HCT116 (cell line): Measurements from ENCODE around the gene IL15. TPM values are rescaled to one million over a fixed set of nuclear protein-coding genes. Genes with fewer than 3 reads are reported as not detected.

ENCODE experiments used
- ATAC-seq: fragments of 200-7000 bp; cut with Tn5 transposase; 2 replicates; pipeline ENCODE4 v1.9.1; 2020; ENCODE audit warnings: mild to moderate bottlenecking, moderate library complexity
- BruUV-seq: library from RNA; stranded (reverse); fragments of 400-500 nt; replicated peaks from 2 replicates; lab custom pipeline; 2021; lab: Mats Ljungman, UMichigan
- CTCF ChIA-PET: fragments of 300-600 bp; sonication (Branson Sonifier 250); formaldehyde crosslinking; loops from one replicate; lab custom pipeline; 2021; ENCODE audit warnings: antibody characterized with exemption; lab: Charles Lee
- POLR2A ChIA-PET: fragments of 300-600, 350-600 bp; sonication (Branson Sonifier 250); formaldehyde crosslinking; loops from one replicate; lab custom pipeline; 2021; ENCODE audit warnings: antibody characterized with exemption; lab: Charles Lee
- RAD21 ChIA-PET, 2 experiments: fragments of 300-600 bp; sonication (Branson Sonifier 250); formaldehyde crosslinking; loops; one replicate each; lab custom pipeline; 2023; ENCODE audit warnings: low total read pairs in 2 of 2; ENCODE audit not compliant: uncharacterized antibody in 2 of 2, unreplicated experiment in 2 of 2, low non-redundant PET in 1 of 2; lab: Charles Lee
- DNase-seq: peaks from one replicate; pipeline ENCODE4 v3.0.0-alpha.2; 2010; ENCODE audit warnings: low read depth, low spot score
- H2AFZ ChIP-seq: fragments of 200-600 bp; shearing (Covaris generic), sonication (generic); 2 replicates; pipeline ENCODE4 v1.6.1; 2017; ENCODE audit warnings: low read depth, mixed run types, mixed read lengths, antibody characterized with exemption, low read length; ENCODE audit not compliant: poor library complexity, severe bottlenecking
- H3K27ac ChIP-seq: 2 replicates; pipeline ENCODE4 v1.5.1; 2012; ENCODE audit warnings: low read depth, low read length
- H3K27me3 ChIP-seq: fragments of 200-600 bp; sonication (generic); 2 replicates; pipeline ENCODE4 v1.6.1; 2016; ENCODE audit warnings: mixed run types, low read length, mixed read lengths; ENCODE audit not compliant: insufficient read depth
- H3K36me3 ChIP-seq, 2 experiments: fragments of 200-500 bp in 1 of 2; fragments of 200-600 bp in 1 of 2; sonication (Bioruptor generic) in 1 of 2; sonication (generic) in 1 of 2; 2 replicates each; pipeline versions ENCODE4 v1.5.1 to v1.6.1; 2014 to 2016; ENCODE audit warnings: low read length in 2 of 2, inconsistent platforms in 1 of 2, mixed read lengths in 1 of 2, mixed run types in 1 of 2; ENCODE audit not compliant: insufficient read depth in 2 of 2, control insufficient read depth in 1 of 2
- H3K4me1 ChIP-seq, 2 experiments: fragments of 200-600 bp in 1 of 2; sonication (generic) in 1 of 2; 2 replicates each; pipeline versions ENCODE4 v1.5.1 to v1.6.1; 2012 to 2017; ENCODE audit warnings: low read length in 2 of 2, inconsistent platforms in 1 of 2, mild to moderate bottlenecking in 1 of 2, mixed read lengths in 1 of 2, mixed run types in 1 of 2, moderate library complexity in 1 of 2; ENCODE audit not compliant: insufficient read depth in 2 of 2, control insufficient read depth in 1 of 2
- H3K4me2 ChIP-seq: fragments of 200-600 bp; sonication (generic); 2 replicates; pipeline ENCODE4 v1.6.1; 2017; ENCODE audit warnings: mixed run types, low read length, mixed read lengths
- H3K4me3 ChIP-seq, 2 experiments: fragments of 200-600 bp in 1 of 2; sonication (generic) in 1 of 2; replicated peaks in 1 of 2; 2 replicates each; pipeline ENCODE4 v1.5.1; 2011 to 2016; ENCODE audit warnings: low read length in 2 of 2, control low read depth in 1 of 2, low read depth in 1 of 2, mild to moderate bottlenecking in 1 of 2, mixed read lengths in 1 of 2, mixed run types in 1 of 2
- H3K79me2 ChIP-seq: fragments of 200-600 bp; sonication (generic); 2 replicates; pipeline ENCODE4 v1.6.1; 2017; ENCODE audit warnings: mild to moderate bottlenecking, mixed run types, low read length, moderate library complexity, mixed read lengths; ENCODE audit not compliant: insufficient read depth
- H3K9ac ChIP-seq: fragments of 200-600 bp; sonication (generic); 2 replicates; pipeline ENCODE4 v1.6.1; 2016; ENCODE audit warnings: low read length, mixed read lengths
- H3K9me2 ChIP-seq: fragments of 200-600 bp; sonication (generic), shearing (Covaris generic); 2 replicates; pipeline ENCODE4 v1.6.1; 2017; ENCODE audit warnings: mixed run types, mild to moderate bottlenecking, moderate library complexity; ENCODE audit not compliant: insufficient read depth
- H3K9me3 ChIP-seq, 2 experiments: fragments of 200-500 bp in 1 of 2; fragments of 200-600 bp in 1 of 2; sonication (Bioruptor generic) in 1 of 2; sonication (generic) in 1 of 2; 2 replicates each; pipeline ENCODE4 v1.6.1; 2014 to 2017; ENCODE audit warnings: low read length in 2 of 2, mixed read lengths in 2 of 2, inconsistent platforms in 1 of 2, low read depth in 1 of 2, mild to moderate bottlenecking in 1 of 2, mixed run types in 1 of 2, moderate library complexity in 1 of 2; ENCODE audit not compliant: control insufficient read depth in 1 of 2, insufficient read depth in 1 of 2
- H4K20me1 ChIP-seq: fragments of 200-600 bp; sonication (generic), shearing (Covaris generic); 2 replicates; pipeline ENCODE4 v1.6.1; 2017; ENCODE audit warnings: mixed run types, mild to moderate bottlenecking, moderate library complexity; ENCODE audit not compliant: insufficient read depth
- CBX3 ChIP-seq: IDR thresholded peaks from 2 replicates; pipeline ENCODE4 v1.6.1; 2012; ENCODE audit warnings: low read depth
- CTCF ChIP-seq, 3 experiments: fragments of 200-600 bp in 1 of 3; sonication (generic) in 1 of 3; IDR thresholded peaks in 2 of 3; conservative IDR thresholded peaks in 1 of 3; 2 replicates each; pipeline ENCODE4 v1.5.1; 2012 to 2017; ENCODE audit warnings: low read depth in 2 of 3, low read length in 2 of 3, antibody characterized with exemption in 1 of 3, borderline replicate concordance in 1 of 3, control low read depth in 1 of 3, mild to moderate bottlenecking in 1 of 3, mixed read lengths in 1 of 3, mixed run types in 1 of 3, moderate library complexity in 1 of 3; ENCODE audit not compliant: insufficient read depth in 1 of 3
- EGR1 ChIP-seq: IDR thresholded peaks from 2 replicates; pipeline ENCODE4 v1.6.1; 2012; ENCODE audit warnings: low read depth
- ELF1 ChIP-seq: IDR thresholded peaks from 2 replicates; pipeline ENCODE4 v1.6.1; 2012; ENCODE audit warnings: low read depth, borderline replicate concordance
- JUND ChIP-seq: IDR thresholded peaks from 2 replicates; pipeline ENCODE4 v1.6.1; 2012
- MAX ChIP-seq: IDR thresholded peaks from 2 replicates; pipeline ENCODE4 v1.6.1; 2012
- POLR2A ChIP-seq: IDR thresholded peaks from 2 replicates; pipeline ENCODE4 v1.7.0; 2011; ENCODE audit warnings: borderline replicate concordance; ENCODE audit not compliant: insufficient read depth, insufficient read length; ENCODE audit errors: extremely low read depth
- RAD21 ChIP-seq: IDR thresholded peaks from 2 replicates; pipeline ENCODE4 v1.6.1; 2012; ENCODE audit warnings: low read depth, mild to moderate bottlenecking
- SP1 ChIP-seq: IDR thresholded peaks from 2 replicates; pipeline ENCODE4 v1.6.1; 2012; ENCODE audit warnings: low read depth
- SRF ChIP-seq: IDR thresholded peaks from 2 replicates; pipeline ENCODE4 v1.6.1; 2012; ENCODE audit warnings: low read depth
- ZBTB33 ChIP-seq: IDR thresholded peaks from 2 replicates; pipeline ENCODE4 v1.6.1; 2011; ENCODE audit warnings: mild to moderate bottlenecking, low read length, moderate library complexity; ENCODE audit not compliant: insufficient replicate concordance; ENCODE audit errors: extremely low read depth
- ZNF274 ChIP-seq: fragments of 200-500 bp; sonication (Bioruptor generic); IDR thresholded peaks from 2 replicates; pipeline ENCODE4 v1.6.1; 2014; ENCODE audit warnings: mild to moderate bottlenecking, low read depth, low read length, inconsistent platforms
- intact Hi-C: fragments of 100-400 bp; cut with micrococcal nuclease; formaldehyde crosslinking; loops from 2 replicates; pipeline ENCODE4 v1.10.0; 2022
- total RNA-seq: library from RNA; stranded (reverse); gene quantifications from one replicate; pipeline ENCODE4 v1.2.1, GENCODE V29; 2021; ENCODE audit not compliant: unreplicated experiment

IL15 gene
- total RNA-seq, 1 experiment from 2014 or later: 1.2 TPM

GRCh38 chr4:141757287-141757686 lies 120.9 kb downstream of the IL15 start:
- no peak for DNase-seq
- Histone ChIP-seq H3K4me2 (no peak overlapping the region), H3K27ac (no peak overlapping the region), H3K79me2 (no peaks in the 10 kb centered on the region), H3K9me2 (no peaks in the 10 kb centered on the region), H3K4me1 (no peaks in the 10 kb centered on the region), H3K4me3 (no peak overlapping the region), H3K9me3 (no peaks in the 10 kb centered on the region), H3K9ac (no peak overlapping the region), H3K36me3 (no peaks in the 10 kb centered on the region), H2AFZ (no peak overlapping the region), H4K20me1 (no peaks in the 10 kb centered on the region), H3K27me3 (no peaks in the 10 kb centered on the region)
- ChIA-PET POLR2A (no interaction called here), CTCF (no interaction called here), RAD21 (no interaction called here)
- BruUV-seq: no TSS peak
- intact Hi-C loops: no loop called here
- TF ChIP-seq ZBTB33 (no peak), SRF (no peak), ZNF274 (no peak), CTCF (IDR thresholded peaks at IDR 0.05 in 2 of 3, conservative IDR thresholded peaks at IDR 0.05 in 1 of 3; ENCODE audit: borderline replicate concordance in 1 of 3, insufficient read depth in 1 of 3, low read depth in 2 of 3, low read length in 2 of 3) (no peak), JUND (no peak), MAX (no peak), EGR1 (no peak), SP1 (no peak), POLR2A (no peak), RAD21 (no peak), ELF1 (no peak), CBX3 (no peak)
- no peak for ATAC-seq
